Activated T-helper 1 cell treated with anti-CD3 and anti-CD28 coated beads, Interleukin-12 subunit alpha, Interleukin-12 subunit beta, Interleukin-2, Interleukin-4 antibody, amounts not matched to agents 30 ng/mL and 10 ng/mL and 1 ng/mL, durations not matched to agents 14 hours and 24 hours and 36 hours (primary cell): ENCODE measurements around the gene PRR33. TPM values are rescaled to one million over a fixed set of nuclear protein-coding genes. Genes with fewer than 3 reads are reported as not detected.

Experiments used
- DNase-seq: peaks from one replicate; pipeline ENCODE4 v3.0.0; 2021; ENCODE audit warnings: low spot score
- H3K27ac Mint-ChIP-seq: one replicate; pipeline ENCODE4 v1.8.0; 2021; ENCODE audit warnings: mild to moderate bottlenecking, mixed read lengths
- H3K27me3 Mint-ChIP-seq: one replicate; pipeline ENCODE4 v1.8.0; 2022; ENCODE audit warnings: mild to moderate bottlenecking, moderate library complexity, mixed read lengths; ENCODE audit not compliant: insufficient read depth
- H3K36me3 Mint-ChIP-seq: one replicate; pipeline ENCODE4 v1.8.0; 2021; ENCODE audit warnings: low read depth, mixed read lengths
- H3K4me1 Mint-ChIP-seq: one replicate; pipeline ENCODE4 v1.8.0; 2021; ENCODE audit warnings: low read depth, mixed read lengths
- H3K4me3 Mint-ChIP-seq: one replicate; pipeline ENCODE4 v1.8.0; 2021; ENCODE audit warnings: mild to moderate bottlenecking, moderate library complexity, mixed read lengths
- H3K9me3 Mint-ChIP-seq: one replicate; pipeline ENCODE4 v1.8.0; 2021; ENCODE audit warnings: mixed read lengths
- intact Hi-C: fragments of 100-400 bp; cut with micrococcal nuclease; formaldehyde crosslinking; loops from one replicate; pipeline ENCODE4 v1.15.1; 2024
- total RNA-seq: library from RNA; stranded (reverse); gene quantifications from 2 replicates; pipeline ENCODE4 v1.2.3, GENCODE V29; 2022

PRR33 gene
- total RNA-seq, 1 donor from 2014 or later = 0.05 TPM

DNA sequence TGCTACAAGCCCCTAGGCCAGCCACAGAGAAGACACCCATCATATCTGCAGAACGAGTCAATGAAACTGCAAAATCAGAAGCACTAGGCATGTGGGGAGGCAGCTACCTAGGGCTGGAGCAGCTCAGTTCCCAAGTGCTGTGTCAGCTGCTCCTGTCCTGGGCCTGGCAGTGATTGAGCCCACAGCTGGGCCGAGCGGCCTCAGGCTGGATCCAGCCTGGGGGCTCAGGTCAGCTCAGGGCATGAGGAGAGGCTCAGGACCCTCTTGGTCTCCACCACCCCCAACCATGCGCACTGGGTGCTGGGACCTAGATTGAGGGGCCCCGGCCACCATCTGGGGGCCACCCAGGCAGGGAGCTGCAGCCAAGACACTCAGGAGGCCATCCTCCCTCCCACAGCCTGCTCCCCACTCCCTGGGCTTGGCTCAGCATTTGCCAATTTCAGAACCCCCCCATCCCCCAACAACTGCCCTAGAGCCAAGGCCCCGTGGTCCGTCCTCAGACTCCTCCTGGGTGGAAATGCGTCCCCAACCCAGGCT lies 25.4 kb upstream of the PRR33 start:
- Mint-ChIP-seq H3K27ac (no peak overlapping the region), H3K4me3 (no peak overlapping the region), H3K9me3 (peaks cover 5% of the 10 kb centered on the region), H3K27me3 (no peaks in the 10 kb centered on the region), H3K36me3 (no peaks in the 10 kb centered on the region), H3K4me1 (no peaks in the 10 kb centered on the region)
- intact Hi-C loops = loop anchor here (5.0 kb wide), 1 partner anchor 35 kb away; no protein-coding TSS in a partner anchor
- no peak for DNase-seq

DNA sequence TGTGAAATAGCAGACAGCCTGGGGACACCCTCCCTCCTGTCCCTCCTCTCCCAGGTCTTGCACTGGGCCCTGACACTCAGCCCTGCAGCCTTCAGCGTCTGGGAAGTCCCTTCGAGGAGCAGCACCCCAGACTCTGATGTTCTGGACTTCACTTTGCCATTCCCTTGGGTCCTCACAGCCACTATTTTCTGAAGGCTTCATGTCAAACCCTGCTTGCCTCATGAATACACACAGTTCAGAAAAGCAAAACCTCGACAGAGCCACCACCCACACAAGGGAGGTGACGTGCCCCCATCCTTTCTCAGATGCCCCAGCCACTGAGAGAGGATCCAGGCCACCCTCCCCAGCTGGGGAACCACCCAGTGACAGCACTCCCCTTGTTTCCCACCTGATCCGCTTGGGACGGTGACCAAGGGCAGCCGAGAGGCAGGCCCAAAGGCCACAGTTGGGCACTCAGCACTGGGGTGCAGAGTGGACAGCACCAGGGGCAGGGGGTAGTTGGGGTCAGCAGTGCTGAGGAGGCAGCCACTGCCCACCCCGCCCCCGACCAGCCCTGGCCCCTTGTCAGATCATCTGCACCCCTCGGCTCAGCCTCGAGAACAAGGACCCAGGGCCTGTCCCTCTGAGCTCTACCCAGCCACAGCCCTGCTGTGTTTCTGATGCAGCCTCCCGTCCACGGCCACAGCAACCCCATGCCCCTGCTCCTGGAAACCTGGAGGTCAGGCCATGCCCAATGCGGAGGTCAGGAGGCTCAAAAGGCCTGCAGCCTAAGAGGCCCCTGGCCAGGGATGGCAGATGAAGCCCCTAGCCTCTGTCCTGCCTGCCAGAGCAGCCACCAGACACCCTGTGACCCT lies 24.7 kb upstream of the PRR33 start:
- no peak overlapping the region for H3K27ac Mint-ChIP-seq
- intact Hi-C loops = loop anchor here (5.0 kb wide), 1 partner anchor 34 kb away; no protein-coding TSS in a partner anchor

DNA sequence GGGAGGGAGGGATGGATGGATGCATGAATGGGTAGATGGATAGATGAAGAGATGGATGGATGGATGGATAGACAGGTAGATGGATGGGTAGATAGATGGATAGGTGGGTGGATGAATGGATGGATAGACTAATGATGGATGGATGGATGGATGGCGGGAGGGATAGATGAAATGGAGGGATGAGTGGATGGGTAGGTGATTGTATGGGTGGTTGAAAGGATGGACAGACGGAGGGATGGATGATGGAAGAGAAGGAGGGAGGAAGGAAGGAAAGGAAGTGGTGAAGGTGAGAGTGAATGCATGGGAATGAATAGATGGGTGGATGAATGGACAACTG lies 24.1 kb upstream of the PRR33 start:
- intact Hi-C loops = loop anchor here (1.0 to 5.0 kb wide), 2 partner anchors 24 to 33 kb away; no protein-coding TSS in a partner anchor
- no peaks in the 10 kb centered on the region for H3K36me3 Mint-ChIP-seq
- no peak for DNase-seq
- H3K9me3 Mint-ChIP-seq = peaks cover 5% of the 10 kb centered on the region
- H3K4me3 Mint-ChIP-seq = no peak overlapping the region
- H3K4me1 Mint-ChIP-seq = no peaks in the 10 kb centered on the region
- H3K27ac Mint-ChIP-seq = no peak overlapping the region
- no peaks in the 10 kb centered on the region for H3K27me3 Mint-ChIP-seq

More for the DNA sequence above, 24.7 kb upstream of the PRR33 start:
- DNase-seq = no peak
- no peaks in the 10 kb centered on the region for H3K36me3 Mint-ChIP-seq
- no peak overlapping the region for H3K4me3 Mint-ChIP-seq
- no peaks in the 10 kb centered on the region for H3K27me3 Mint-ChIP-seq
- H3K9me3 Mint-ChIP-seq = peaks cover 5% of the 10 kb centered on the region
- no peaks in the 10 kb centered on the region for H3K4me1 Mint-ChIP-seq

DNA sequence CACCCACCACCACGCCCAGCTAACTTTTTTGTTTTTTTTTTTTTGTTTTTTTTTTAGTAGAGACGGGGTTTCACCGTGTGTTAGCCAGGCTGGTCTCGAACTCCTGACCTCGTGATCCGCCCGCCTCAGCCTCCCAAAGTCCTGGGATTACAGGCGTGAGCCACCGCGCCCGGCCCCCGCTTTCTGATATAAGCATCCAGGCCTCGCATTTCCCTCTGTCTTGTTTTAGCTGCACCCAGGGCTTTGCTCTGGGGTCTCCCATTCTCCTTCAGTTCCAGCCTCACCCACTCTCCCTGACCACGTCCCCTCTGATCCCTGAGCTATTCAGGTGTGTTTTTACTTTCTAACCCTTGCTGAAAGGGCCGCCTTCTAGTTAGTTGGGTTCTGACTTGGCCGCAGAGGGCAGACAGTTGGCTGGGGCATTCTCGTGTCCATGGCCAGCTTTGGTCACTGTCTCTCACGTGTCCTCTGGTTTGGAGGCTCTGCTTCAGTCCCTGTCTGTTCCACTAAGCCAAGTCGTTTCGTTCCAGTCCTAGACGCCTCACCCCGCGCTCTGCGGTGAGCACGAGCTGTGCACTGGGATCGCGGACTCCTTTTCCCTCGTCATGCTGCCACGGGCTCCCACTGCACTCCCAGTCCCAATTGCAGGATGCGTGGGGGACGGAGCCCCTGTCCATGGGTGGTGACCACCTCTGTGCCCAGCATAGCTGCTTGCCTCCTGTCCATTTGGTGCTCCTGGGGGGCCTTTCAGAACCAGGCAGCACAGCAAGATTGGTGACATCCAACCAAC lies 21.8 kb upstream of the PRR33 start:
- H3K27me3 Mint-ChIP-seq = no peaks in the 10 kb centered on the region
- no peak overlapping the region for H3K4me3 Mint-ChIP-seq
- DNase-seq = no peak
- H3K36me3 Mint-ChIP-seq = no peaks in the 10 kb centered on the region
- H3K4me1 Mint-ChIP-seq = no peaks in the 10 kb centered on the region
- peaks cover 5% of the 10 kb centered on the region for H3K9me3 Mint-ChIP-seq
- no peak overlapping the region for H3K27ac Mint-ChIP-seq
- intact Hi-C loops = loop anchor here (2.0 kb wide), 1 partner anchor 21 kb away; no protein-coding TSS in a partner anchor

DNA sequence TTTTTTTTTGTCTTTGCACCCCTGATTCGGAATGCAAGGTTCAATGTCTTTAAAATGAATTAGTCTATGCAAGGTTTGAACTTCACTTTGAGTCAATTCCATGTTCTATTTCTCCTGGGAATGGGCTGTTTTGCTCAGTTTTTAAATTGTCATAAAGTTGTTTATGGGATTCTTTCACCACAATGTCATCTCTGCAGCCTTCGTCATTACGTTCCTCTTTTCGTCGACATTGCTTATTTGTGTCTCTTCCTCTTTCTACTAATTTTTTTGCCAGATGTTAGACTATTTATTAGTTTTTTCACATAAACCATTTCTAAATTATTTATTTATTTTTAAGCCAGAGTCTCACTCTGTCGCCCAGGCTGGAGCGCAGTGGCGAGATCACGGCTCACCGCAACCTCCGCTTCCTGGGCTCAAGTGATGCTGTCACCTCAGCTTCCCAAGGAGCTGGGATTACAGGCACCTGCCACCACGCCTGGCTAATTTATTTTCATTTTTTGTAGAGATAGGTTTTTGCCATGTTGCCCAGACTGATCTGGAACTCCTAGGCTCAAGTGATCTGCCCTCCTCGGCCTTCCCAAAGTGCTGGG lies 20.7 kb upstream of the PRR33 start:
- intact Hi-C loops = loop anchor here (2.0 kb wide), 1 partner anchor 22 kb away; no protein-coding TSS in a partner anchor
- no peaks in the 10 kb centered on the region for H3K36me3 Mint-ChIP-seq
- H3K4me3 Mint-ChIP-seq = no peak overlapping the region
- no peak overlapping the region for H3K27ac Mint-ChIP-seq
- peaks cover 5% of the 10 kb centered on the region for H3K9me3 Mint-ChIP-seq
- DNase-seq = no peak
- H3K4me1 Mint-ChIP-seq = no peaks in the 10 kb centered on the region
- H3K27me3 Mint-ChIP-seq = no peaks in the 10 kb centered on the region

DNA sequence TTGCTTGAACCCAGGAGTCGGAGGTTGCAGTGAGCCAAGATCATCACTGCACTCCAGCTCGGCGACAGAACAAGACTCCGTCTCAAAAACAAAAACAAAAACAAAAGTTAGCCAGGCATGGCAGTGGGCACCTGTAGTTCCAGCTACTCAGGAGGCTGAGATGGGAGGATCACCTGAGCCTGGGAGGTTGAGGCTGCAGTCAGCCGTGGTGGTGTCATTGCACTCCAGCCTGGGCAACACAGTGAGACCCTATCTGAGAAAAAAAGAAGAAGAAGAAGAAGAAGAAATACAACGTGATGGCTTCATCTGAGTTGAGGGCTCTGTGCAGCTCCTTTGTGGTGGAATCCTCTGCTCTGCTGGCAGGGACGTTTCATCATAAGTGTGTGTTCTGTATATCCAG lies 17.8 kb upstream of the PRR33 start:
- intact Hi-C loops = no loop called here
- no peaks in the 10 kb centered on the region for H3K9me3 Mint-ChIP-seq
- DNase-seq = no peak

DNA sequence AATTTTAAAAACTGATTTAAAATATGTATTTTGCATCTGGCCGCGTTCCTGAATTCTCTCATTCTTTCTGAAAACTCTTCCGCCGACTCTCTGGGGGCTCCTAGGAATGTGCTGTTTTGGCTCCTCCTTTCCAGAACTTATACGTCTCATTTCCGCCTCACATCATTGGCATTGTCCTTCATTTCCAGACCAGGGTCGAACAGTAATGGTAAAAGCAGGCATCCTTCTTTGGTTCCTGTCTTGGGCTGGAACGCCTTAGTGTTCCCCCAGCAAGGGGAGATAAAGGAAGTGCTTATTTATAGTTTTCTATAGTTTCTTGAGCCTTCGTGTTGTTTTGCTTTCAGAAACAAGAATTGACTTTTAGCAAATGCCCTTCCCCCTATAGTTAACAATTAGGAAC lies 16.9 kb upstream of the PRR33 start:
- intact Hi-C loops = no loop called here
- H3K9me3 Mint-ChIP-seq = no peaks in the 10 kb centered on the region
- no peak overlapping the region for H3K4me3 Mint-ChIP-seq
- no peak for DNase-seq
- no peak overlapping the region for H3K27ac Mint-ChIP-seq
- no peaks in the 10 kb centered on the region for H3K4me1 Mint-ChIP-seq
- no peaks in the 10 kb centered on the region for H3K36me3 Mint-ChIP-seq
- peaks cover 2% of the 10 kb centered on the region for H3K27me3 Mint-ChIP-seq

More for the DNA sequence above, 17.8 kb upstream of the PRR33 start:
- no peaks in the 10 kb centered on the region for H3K4me1 Mint-ChIP-seq
- peaks cover 2% of the 10 kb centered on the region for H3K27me3 Mint-ChIP-seq
- H3K27ac Mint-ChIP-seq = no peak overlapping the region
- no peak overlapping the region for H3K4me3 Mint-ChIP-seq
- no peaks in the 10 kb centered on the region for H3K36me3 Mint-ChIP-seq

DNA sequence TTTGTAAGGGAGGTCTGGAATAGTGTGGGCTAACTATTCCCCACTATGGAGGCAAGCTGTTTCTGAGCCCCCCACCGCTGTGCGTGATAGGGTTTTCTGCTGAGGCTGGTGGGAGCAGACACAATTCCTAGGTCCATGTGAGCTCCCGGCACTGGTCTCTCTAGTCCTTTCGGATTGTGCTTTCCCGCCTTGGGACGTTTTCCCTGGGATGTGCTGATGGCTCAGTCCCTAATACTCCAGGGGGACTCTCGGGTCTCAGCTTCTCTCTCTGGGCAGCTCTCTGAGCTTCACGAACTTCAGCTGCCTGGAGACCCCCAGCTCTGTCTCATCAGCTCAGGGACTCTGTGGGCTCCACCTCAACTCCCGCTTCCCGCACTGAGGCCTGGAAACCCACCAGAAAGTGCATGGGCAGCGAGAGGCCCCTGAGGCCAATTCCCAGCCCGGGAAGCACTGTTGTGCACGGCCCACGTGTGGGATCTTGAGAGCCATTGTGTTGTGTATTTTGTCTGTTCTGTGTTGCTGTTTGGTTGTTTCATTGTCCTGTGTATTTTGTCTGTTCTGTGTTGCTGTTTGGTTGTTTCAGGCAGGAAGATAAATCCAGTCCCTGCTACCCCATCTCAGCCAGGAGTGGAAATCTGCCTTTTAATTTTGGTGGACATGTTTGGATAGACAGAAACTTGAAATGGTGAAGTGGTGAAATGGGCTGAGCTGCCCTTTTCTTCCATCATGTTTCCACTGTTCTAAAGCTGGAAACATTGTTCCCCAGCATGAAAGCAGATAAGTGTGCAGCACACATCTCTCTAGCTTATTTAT lies 15.1 kb upstream of the PRR33 start:
- Mint-ChIP-seq H3K4me1 (no peaks in the 10 kb centered on the region), H3K4me3 (no peak overlapping the region), H3K27ac (no peak overlapping the region), H3K27me3 (peaks cover 2% of the 10 kb centered on the region), H3K9me3 (no peaks in the 10 kb centered on the region), H3K36me3 (no peaks in the 10 kb centered on the region)
- intact Hi-C loops = no loop called here
- DNase-seq = no peak

DNA sequence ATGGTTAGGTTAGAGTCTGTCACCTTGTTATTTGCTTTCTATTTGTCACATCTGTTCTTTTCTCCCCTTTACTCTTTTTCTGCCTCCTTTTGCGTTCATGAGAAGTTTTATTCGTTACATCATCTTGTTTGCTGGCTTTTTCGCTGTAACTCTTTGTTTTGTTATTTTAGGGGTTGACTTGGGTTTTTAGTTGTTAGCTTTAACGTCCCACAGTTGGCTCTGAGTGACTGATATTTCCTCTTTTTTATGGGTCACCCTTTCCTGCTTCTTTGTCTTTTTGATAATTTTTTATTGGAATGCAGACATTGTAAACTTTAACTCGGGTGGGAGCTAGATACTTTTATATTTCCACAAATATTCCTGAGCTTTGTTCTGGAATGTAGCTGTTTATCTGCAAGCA lies 14.5 kb upstream of the PRR33 start:
- intact Hi-C loops = no loop called here
- Mint-ChIP-seq H3K36me3 (no peaks in the 10 kb centered on the region), H3K9me3 (no peaks in the 10 kb centered on the region), H3K4me1 (no peaks in the 10 kb centered on the region), H3K27me3 (peaks cover 2% of the 10 kb centered on the region), H3K4me3 (no peak overlapping the region), H3K27ac (no peak overlapping the region)
- DNase-seq = no peak

DNA sequence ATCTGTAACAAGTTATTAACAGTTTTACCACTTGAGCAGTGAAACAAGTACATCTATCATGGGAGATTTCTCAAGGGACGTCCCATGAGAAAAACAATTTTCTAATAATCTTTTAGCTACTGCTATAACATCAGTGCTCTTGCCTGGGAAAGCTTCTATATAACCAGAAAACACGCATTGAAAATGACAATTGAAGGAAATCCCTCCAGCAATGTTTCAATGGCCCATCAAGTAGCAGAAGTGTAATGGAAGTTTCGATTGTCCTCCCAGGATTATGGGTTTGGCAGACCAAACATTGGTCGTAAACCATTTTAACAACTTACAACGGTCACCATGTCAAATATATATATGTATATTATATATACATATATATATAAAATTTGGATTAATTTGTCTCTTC lies 8.0 kb upstream of the PRR33 start:
- Mint-ChIP-seq H3K36me3 (no peaks in the 10 kb centered on the region), H3K27me3 (peaks cover 18% of the 10 kb centered on the region), H3K4me1 (no peaks in the 10 kb centered on the region), H3K4me3 (no peak overlapping the region), H3K27ac (no peak overlapping the region), H3K9me3 (no peaks in the 10 kb centered on the region)
- intact Hi-C loops = no loop called here
- no peak for DNase-seq

DNA sequence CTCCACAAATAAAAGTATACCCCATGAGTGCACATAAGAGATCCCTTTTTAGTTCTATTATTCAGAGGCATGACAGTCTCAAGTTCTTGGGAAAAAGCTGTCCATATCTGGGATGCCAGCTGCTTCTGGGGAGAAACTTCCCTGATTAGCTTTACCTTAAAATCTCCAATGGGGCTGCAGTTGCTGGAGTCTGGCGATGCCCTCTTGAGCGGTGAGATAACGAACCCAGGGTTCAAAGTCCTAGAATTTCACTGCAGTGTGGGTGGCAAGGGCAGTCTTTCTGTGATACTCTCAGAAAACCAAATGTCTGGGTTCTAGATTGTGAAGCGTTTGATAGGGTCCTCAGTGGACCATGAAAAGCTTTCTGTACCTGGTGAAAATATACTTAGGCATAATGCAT lies 7.4 kb upstream of the PRR33 start:
- H3K27ac Mint-ChIP-seq = no peak overlapping the region
- DNase-seq = no peak
- intact Hi-C loops = no loop called here

DNA sequence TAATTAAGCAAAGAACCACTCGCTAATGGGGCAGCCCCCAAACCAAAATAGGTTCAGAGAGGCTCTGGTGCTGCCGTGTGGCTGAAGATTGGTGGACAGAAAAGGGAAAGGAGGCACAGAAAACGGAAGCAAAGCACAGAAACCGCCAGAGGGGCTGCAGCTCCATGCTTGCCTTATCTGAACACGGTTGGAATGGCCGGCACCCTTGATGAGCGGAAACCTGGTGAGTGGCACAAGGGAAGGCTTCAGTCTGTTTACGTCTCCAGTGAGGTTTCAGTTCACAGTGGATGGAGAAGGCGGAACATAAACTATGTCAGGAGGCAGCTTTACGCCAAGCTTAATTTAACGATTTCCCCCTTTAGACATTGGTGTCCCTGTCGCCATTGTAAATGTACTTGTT lies 5.2 kb upstream of the PRR33 start:
- no peaks in the 10 kb centered on the region for H3K4me1 Mint-ChIP-seq
- H3K27me3 Mint-ChIP-seq = peaks cover 18% of the 10 kb centered on the region
- no peak for DNase-seq
- peaks cover 7% of the 10 kb centered on the region for H3K36me3 Mint-ChIP-seq
- H3K9me3 Mint-ChIP-seq = no peaks in the 10 kb centered on the region
- intact Hi-C loops = no loop called here
- no peak overlapping the region for H3K27ac Mint-ChIP-seq
- H3K4me3 Mint-ChIP-seq = no peak overlapping the region

More for the DNA sequence above, 7.4 kb upstream of the PRR33 start:
- Mint-ChIP-seq H3K27me3 (peaks cover 18% of the 10 kb centered on the region), H3K4me1 (no peaks in the 10 kb centered on the region), H3K9me3 (no peaks in the 10 kb centered on the region), H3K4me3 (no peak overlapping the region), H3K36me3 (no peaks in the 10 kb centered on the region)
